GM21576 (cell line): ENCODE data around the gene ABHD16A.
A peak's percentile ranks its signal among the peaks of the same experiment; 100 is the strongest.

Source experiments
- ATAC-seq: cut with Tn5 transposase; IDR thresholded peaks from one replicate; pipeline ENCODE4 v1.9.1; 2021; ENCODE audit warnings: mild to moderate bottlenecking, moderate library complexity; ENCODE audit not compliant: unreplicated experiment

ABHD16A gene

GRCh38 chr6:31663126-31663960, 39.8 kb downstream of the ABHD16A start:
- ATAC-seq: no peak

GRCh38 chr6:31662124-31662723, 40.9 kb downstream of the ABHD16A start:
- no peak for ATAC-seq

GRCh38 chr6:31661262-31662123, 41.6 kb downstream of the ABHD16A start:
- ATAC-seq: no peak

GRCh38 chr6:31660381-31661261, 42.5 kb downstream of the ABHD16A start, which contains the start of gene C6orf47:
Gene C6orf47 (minus strand): TSS chr6:31660778. CDS start chr6:31659947, 831 bp downstream.
- peak; percentile 45 for ATAC-seq

- no peak for ATAC-seq
Observed at GRCh38 chr6:31659649-31660380, 43.3 kb downstream of the ABHD16A start.

GRCh38 chr6:31658983-31659648, 44.0 kb downstream of the ABHD16A start:
- no peak for ATAC-seq

GRCh38 chr6:31658158-31658688, 44.9 kb downstream of the ABHD16A start:
- no peak for ATAC-seq

GRCh38 chr6:31657406-31658157, 45.5 kb downstream of the ABHD16A start:
- ATAC-seq: no peak

- no peak for ATAC-seq
Observed at GRCh38 chr6:31655349-31656237, 47.5 kb downstream of the ABHD16A start, which contains the start of gene APOM. Gene APOM (plus strand): TSS chr6:31655894. CDS start chr6:31655967, 73 bp downstream.

GRCh38 chr6:31654574-31655348, 48.4 kb downstream of the ABHD16A start:
- ATAC-seq: no peak

- ATAC-seq: peak; percentile 61
Observed at GRCh38 chr6:31652925-31653724, 50.0 kb downstream of the ABHD16A start.

- peak; percentile 24 for ATAC-seq
Observed at GRCh38 chr6:31651602-31652191, 51.4 kb downstream of the ABHD16A start.

- ATAC-seq: no peak
Observed at GRCh38 chr6:31645325-31645724, 57.8 kb downstream of the ABHD16A start.

GRCh38 chr6:31643818-31644454, 59.2 kb downstream of the ABHD16A start:
- ATAC-seq: no peak
